ENCODE measurements around the gene OSGEPL1.

- TF ChIP-seq CTCF (conservative IDR thresholded peaks at IDR 0.05; ENCODE audit: low read depth, low read length): no peak
- TF ChIP-seq BHLHE40 (IDR thresholded peaks at IDR 0.05; ENCODE audit: low read depth, low read length): no peak
- no peak for TF ChIP-seq POLR2A (IDR thresholded peaks at IDR 0.05; ENCODE audit: low read depth, low read length)
- no peak for TF ChIP-seq MAFK (IDR thresholded peaks at IDR 0.05; ENCODE audit: low read depth, low read length)
- TF ChIP-seq MXI1 (IDR thresholded peaks at IDR 0.05; ENCODE audit: borderline replicate concordance, low read depth, low read length): no peak
- no peak for TF ChIP-seq FOS (IDR thresholded peaks at IDR 0.05; ENCODE audit: low read depth, low read length)
- no peak for TF ChIP-seq CEBPB (IDR thresholded peaks at IDR 0.05; ENCODE audit: low read depth, low read length)
- no peak for TF ChIP-seq NFE2L2 (IDR thresholded peaks at IDR 0.05; ENCODE audit: low read depth, low read length)
- TF ChIP-seq MAZ (IDR thresholded peaks at IDR 0.05; ENCODE audit: borderline replicate concordance, low read depth, low read length): no peak
- no peak for TF ChIP-seq RCOR1 (IDR thresholded peaks at IDR 0.05; ENCODE audit: insufficient replicate concordance, low read length)
- no peak for TF ChIP-seq USF2 (IDR thresholded peaks at IDR 0.05; ENCODE audit: low read depth, low read length)
- no peak for TF ChIP-seq SMC3 (IDR thresholded peaks at IDR 0.05; ENCODE audit: low read depth, low read length)
- no peak for TF ChIP-seq ELK1 (IDR thresholded peaks at IDR 0.05; ENCODE audit: borderline replicate concordance, low read depth, low read length)
- no peak for TF ChIP-seq RAD21 (IDR thresholded peaks at IDR 0.05; ENCODE audit: low read length)
These were observed 61.9 kb downstream of the OSGEPL1 start for GRCh38 chr2:189700681-189701080.

All from IMR-90 (cell line).